NB4 (cell line): ENCODE measurements around the gene RTCA.
"Not testable (repeated sequence)": the region's sequence is repeated elsewhere in the genome, so short reads cannot be mapped to it uniquely, and the experiment has no call there.

ENCODE experiments used
- DNase-seq: peaks from one replicate; pipeline ENCODE4 v3.0.0; 2010; ENCODE audit warnings: low read depth
- H3K4me3 ChIP-seq: one replicate; pipeline ENCODE4 v1.5.1; 2011; ENCODE audit warnings: mild to moderate bottlenecking, low read depth, low read length, moderate library complexity
- CTCF ChIP-seq: IDR thresholded peaks from one replicate; pipeline ENCODE4 v1.5.1; 2012; ENCODE audit warnings: low read depth, low read length
- MAX ChIP-seq: IDR thresholded peaks from 2 replicates; pipeline ENCODE4 v1.6.1; 2011; ENCODE audit warnings: low read depth, low read length
- MYC ChIP-seq: IDR thresholded peaks from 2 replicates; pipeline ENCODE4 v1.6.1; 2011; ENCODE audit warnings: low read depth, low read length
- POLR2A ChIP-seq: IDR thresholded peaks from 2 replicates; pipeline ENCODE4 v1.6.1; 2011; ENCODE audit warnings: mild to moderate bottlenecking; ENCODE audit not compliant: insufficient read length; ENCODE audit errors: extremely low read depth

RTCA gene

DNA sequence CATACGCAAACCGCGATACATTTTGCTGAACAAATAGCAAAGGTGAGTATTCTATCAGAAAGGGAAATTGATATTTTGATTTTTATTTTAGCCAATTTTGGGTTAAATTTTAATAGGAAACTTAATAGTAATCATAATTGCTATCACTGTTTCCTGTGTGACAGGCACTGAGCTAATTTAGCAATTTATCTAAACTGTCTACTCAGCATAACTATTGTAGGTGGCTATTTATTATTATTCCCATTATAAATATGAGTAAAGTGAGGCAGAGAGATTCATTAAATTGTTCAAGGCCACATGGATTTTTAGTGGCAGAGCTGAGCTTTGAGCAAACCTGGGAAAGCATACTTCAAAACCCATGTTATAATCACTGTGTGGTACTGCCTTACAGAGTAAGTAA lies 21.1 kb downstream of the RTCA start:
- no peak overlapping the region for H3K4me3 ChIP-seq
- no peak for DNase-seq
- TF ChIP-seq MYC (no peak), CTCF (no peak), MAX (no peak), POLR2A (no peak)

- DNase-seq, result no peak
- no peak overlapping the region for H3K4me3 ChIP-seq
- TF ChIP-seq MYC (no peak), POLR2A (no peak), MAX (no peak), CTCF (no peak)
These were observed 24.3 kb downstream of the RTCA start for GRCh38 chr1:100290291-100290690.

GRCh38 chr1:100292711-100293110 lies 26.7 kb downstream of the RTCA start:
- no peak for DNase-seq
- H3K4me3 ChIP-seq, result no peak overlapping the region
- no peak for TF ChIP-seq POLR2A
- no peak for TF ChIP-seq MYC
- TF ChIP-seq MAX, result no peak
- TF ChIP-seq CTCF, result no peak

DNA sequence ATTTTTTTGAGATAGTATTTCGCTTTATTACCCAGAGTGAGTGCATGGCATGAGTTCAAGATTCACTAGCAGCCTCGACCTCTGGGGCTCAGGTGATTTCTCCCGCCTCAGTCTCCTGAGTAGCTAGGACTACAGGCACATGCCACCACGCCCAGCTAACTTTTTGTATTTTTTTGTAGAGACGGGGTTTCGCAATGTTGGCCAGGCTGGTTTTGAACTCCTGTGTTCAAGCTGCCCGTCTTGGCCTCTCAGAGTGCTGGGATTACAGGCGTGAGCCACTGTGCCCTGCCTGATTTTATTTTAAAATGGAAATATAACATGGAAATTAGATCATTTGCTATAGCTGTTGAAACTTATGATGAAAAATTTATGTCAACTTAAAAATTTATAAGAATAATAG lies 30.1 kb downstream of the RTCA start:
- no peak for DNase-seq
- TF ChIP-seq MYC (no peak), CTCF (no peak)
- H3K4me3 ChIP-seq, result no peak overlapping the region

- DNase-seq, H3K4me3 ChIP-seq: not testable (repeated sequence)
These were observed 31.0 kb downstream of the RTCA start for GRCh38 chr1:100296997-100297396.

DNA sequence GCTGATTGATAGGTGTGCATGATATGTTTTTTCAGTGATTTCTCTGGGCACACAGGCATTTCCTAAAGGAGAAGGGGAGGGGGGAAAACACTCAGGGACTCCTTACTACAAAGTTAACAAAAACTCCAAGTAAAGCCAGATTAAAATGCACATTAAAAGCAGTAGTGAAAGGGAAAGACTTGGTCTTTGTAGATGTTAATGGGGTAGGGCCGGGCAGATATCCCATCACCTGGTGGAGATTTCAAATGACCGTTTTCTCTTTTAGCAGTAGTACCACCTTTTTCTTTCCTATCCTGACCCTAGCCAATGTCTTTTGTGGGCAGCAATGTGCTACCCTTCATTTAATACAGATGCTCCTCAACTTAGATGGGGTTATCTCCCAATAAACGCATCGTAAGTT lies 32.5 kb downstream of the RTCA start:
- TF ChIP-seq POLR2A (no peak), MAX (no peak), MYC (no peak), CTCF (no peak)
- no peak for DNase-seq
- no peak overlapping the region for H3K4me3 ChIP-seq
